GM12878 (cell line): ENCODE measurements around the gene CNTN4. TPM values are rescaled to one million over a fixed set of nuclear protein-coding genes. Genes with fewer than 3 reads are reported as not detected.

Source experiments
- ATAC-seq: fragments of 200-7000 bp; cut with Tn5 transposase; 3 replicates; pipeline ENCODE4 v1.9.1; 2020; ENCODE audit warnings: mild to moderate bottlenecking, moderate library complexity
- BruUV-seq: library from RNA; stranded (reverse); fragments of 400-500 nt; replicated peaks from 2 replicates; lab custom pipeline; 2021; lab: Mats Ljungman, UMichigan
- CTCF ChIA-PET: fragments of 300-600 bp; sonication (Branson Sonifier 250); formaldehyde crosslinking; extraction: SDS; loops from one replicate; lab custom pipeline; 2021; ENCODE audit warnings: inconsistent platforms; lab: Yijun Ruan, JAX
- POLR2A ChIA-PET: fragments of 350-600 bp; formaldehyde crosslinking; extraction: SDS; loops from one replicate; lab custom pipeline; 2021; ENCODE audit warnings: inconsistent platforms; lab: Charles Lee
- RAD21 ChIA-PET: fragments of 300-600 bp; sonication (Branson Sonifier 250); formaldehyde crosslinking; loops from one replicate; lab custom pipeline; 2023; ENCODE audit warnings: antibody characterized with exemption; ENCODE audit not compliant: unreplicated experiment; lab: Charles Lee
- SMC1A ChIA-PET: fragments of 300-600 bp; sonication (Branson Sonifier 250); formaldehyde crosslinking; loops from one replicate; lab custom pipeline; 2023; ENCODE audit not compliant: unreplicated experiment, uncharacterized antibody; lab: Charles Lee
- DNase-seq: peaks from one replicate; pipeline ENCODE4 v3.0.0-alpha.2; 2011; ENCODE audit warnings: low read depth, low spot score
- FAIRE-seq: peaks from 3 replicates; lab custom pipeline; 2011; peaks lifted over from hg19 to GRCh38; lab: Jason Lieb, UNC
- H2AFZ ChIP-seq: 2 replicates; pipeline ENCODE4 v1.6.0; 2011; ENCODE audit warnings: low read depth, low read length, control low read depth; ENCODE audit not compliant: control insufficient read depth
- H3K27ac ChIP-seq: 2 replicates; pipeline ENCODE4 v1.5.1; 2011; ENCODE audit warnings: control low read depth; ENCODE audit not compliant: control insufficient read depth, insufficient read depth
- H3K27me3 ChIP-seq, 2 experiments: replicated peaks in 1 of 2; 2 replicates each; pipeline versions ENCODE4 v1.6.0 to v1.6.1; 2011; ENCODE audit warnings: low read length in 1 of 2; ENCODE audit not compliant: control insufficient read depth in 2 of 2, insufficient read depth in 2 of 2
- H3K36me3 ChIP-seq, 2 experiments: 2 replicates each; pipeline ENCODE4 v1.5.1; 2011; ENCODE audit warnings: low read length in 1 of 2; ENCODE audit not compliant: control insufficient read depth in 2 of 2, insufficient read depth in 2 of 2
- H3K4me1 ChIP-seq: 2 replicates; pipeline ENCODE4 v1.6.1; 2011; ENCODE audit warnings: mild to moderate bottlenecking, low read length, moderate library complexity, mixed read lengths; ENCODE audit not compliant: control insufficient read depth, insufficient read depth
- H3K4me2 ChIP-seq: 2 replicates; pipeline ENCODE4 v1.6.0; 2011; ENCODE audit warnings: control low read depth; ENCODE audit not compliant: control insufficient read depth, insufficient read depth
- H3K4me3 ChIP-seq: fragments of 200-600 bp; sonication (generic); 2 replicates; pipeline ENCODE4 v1.5.1; 2016
- H3K79me2 ChIP-seq: 2 replicates; pipeline ENCODE4 v1.6.0; 2011; ENCODE audit warnings: low read length; ENCODE audit not compliant: control insufficient read depth, insufficient read depth
- H3K9ac ChIP-seq: 2 replicates; pipeline ENCODE4 v1.8.0; 2011; ENCODE audit warnings: low read length, control low read depth, mixed read lengths; ENCODE audit not compliant: control insufficient read depth, insufficient read depth
- H3K9me3 ChIP-seq: replicated peaks from 3 replicates; pipeline ENCODE4 v1.5.1; 2011; ENCODE audit warnings: mild to moderate bottlenecking, low read length; ENCODE audit not compliant: control insufficient read depth, insufficient read depth
- H4K20me1 ChIP-seq: 2 replicates; pipeline ENCODE4 v1.6.0; 2011; ENCODE audit not compliant: control insufficient read depth, insufficient read depth
- CREB1 ChIP-seq: IDR thresholded peaks from 2 replicates; pipeline ENCODE4 v1.6.1; 2012; ENCODE audit warnings: low read depth, mild to moderate bottlenecking, inconsistent platforms
- FOS ChIP-seq: IDR thresholded peaks from 3 replicates; pipeline ENCODE4 v1.6.1; 2011; ENCODE audit warnings: borderline replicate concordance; ENCODE audit not compliant: insufficient read length; ENCODE audit errors: extremely low read depth
- GATAD2B ChIP-seq: fragments of 450-650 bp; conservative IDR thresholded peaks from 2 replicates; pipeline ENCODE4 v1.6.1; 2017; ENCODE audit warnings: low read depth, mild to moderate bottlenecking, moderate library complexity
- HCFC1 ChIP-seq: fragments of 150-350 bp; IDR thresholded peaks from 2 replicates; pipeline ENCODE4 v1.6.1; 2014; ENCODE audit warnings: low read length
- KDM1A ChIP-seq: fragments of 200-600 bp; sonication (generic); IDR thresholded peaks from 2 replicates; pipeline ENCODE4 v1.6.1; 2016; ENCODE audit warnings: borderline replicate concordance
- RELA ChIP-seq: fragments of 450-650 bp; IDR thresholded peaks from 2 replicates; pipeline ENCODE4 v1.8.0; 2014; ENCODE audit warnings: borderline replicate concordance; ENCODE audit not compliant: partially characterized antibody
- SMAD5 ChIP-seq: IDR thresholded peaks from 2 replicates; pipeline ENCODE4 v1.6.1; 2016; ENCODE audit warnings: antibody characterized with exemption, low read depth
- TAF1 ChIP-seq: IDR thresholded peaks from 2 replicates; pipeline ENCODE4 v1.6.1; 2011; ENCODE audit warnings: mild to moderate bottlenecking, low read depth, low read length, borderline replicate concordance
- ZNF384 ChIP-seq: IDR thresholded peaks from 2 replicates; pipeline ENCODE4 v1.6.1; 2012; ENCODE audit warnings: low read depth, mild to moderate bottlenecking, low read length, improper control_type of control experiment, borderline replicate concordance
- WGBS: methylation state at CpG from one replicate; pipeline ENCODE4 v1.1.6; 2016; ENCODE audit warnings: low lambda C conversion rate; ENCODE audit not compliant: insufficient replicate concordance, insufficient coverage; ENCODE audit errors: missing lambda C conversion rate; 5-methylcytosine and 5-hydroxymethylcytosine counted together
- in situ Hi-C: fragments of 300-500 bp; cut with MboI; formaldehyde crosslinking; loops from 9 replicates; pipeline ENCODE4 v1.14.3; 2018; ENCODE audit warnings: mixed read lengths
- intact Hi-C: fragments of 100-400 bp; cut with micrococcal nuclease; formaldehyde crosslinking; loops from one replicate; pipeline ENCODE4 v1.14.2; 2022; ENCODE audit not compliant: unreplicated experiment
- polyA plus RNA-seq, 11 experiments: library from polyadenylated mRNA; depleted of rRNA in 4 of 11; unstranded in 6 of 11; stranded (reverse) in 5 of 11; fragments of >200 nt; fragmentation: Nextera tagmentation in 4 of 11; fragmentation: Illumina TruSeq in 1 of 11; extraction: Ambion mirVana in 4 of 11; extraction: Trizol in 1 of 11; gene quantifications; 1 replicate in 1 of 11; 2 replicates in 10 of 11; pipeline versions ENCODE4 v1.2.1 to v1.2.3, GENCODE V29; 2011 to 2016; ENCODE audit warnings: inconsistent platforms in 2 of 11, missing spikeins in 2 of 11, low read depth in 1 of 11
- total RNA-seq, 4 experiments: library from RNA; depleted of rRNA in 3 of 4; stranded (reverse); fragments of >200 nt in 3 of 4; fragmentation: Illumina TruSeq in 1 of 4; extraction: Trizol in 1 of 4; gene quantifications; 2 replicates each; pipeline versions ENCODE4 v1.2.1 to v1.2.3, GENCODE V29; 2013 to 2021
- TF ChIP-seq, protein P1 (sequence below): fragments of 450-650 bp; IDR thresholded peaks from 2 replicates; pipeline ENCODE4 v1.6.1; 2018; ENCODE audit warnings: borderline replicate concordance, mild to moderate bottlenecking; ENCODE audit not compliant: partially characterized antibody
- TF ChIP-seq, protein P2 (sequence below): IDR thresholded peaks from 2 replicates; pipeline ENCODE4 v1.6.1; 2012; ENCODE audit warnings: low read depth, low read length, improper control_type of control experiment
- TF ChIP-seq, protein P3 (sequence below): fragments of 450-650 bp; IDR thresholded peaks from 2 replicates; pipeline ENCODE4 v1.6.1; 2017; ENCODE audit warnings: borderline replicate concordance
- TF ChIP-seq, protein P4 (sequence below): IDR thresholded peaks from 2 replicates; pipeline ENCODE4 v1.6.1; 2012; ENCODE audit warnings: low read length, inconsistent platforms

The CNTN4 gene
- total and polyA plus RNA-seq, 10 of the 15 experiments (the other 5 are each of a cell fraction or from before 2014, with no cell fraction given): 0.05 to 0.43 (median 0.15) TPM; not detected in 1

DNA sequence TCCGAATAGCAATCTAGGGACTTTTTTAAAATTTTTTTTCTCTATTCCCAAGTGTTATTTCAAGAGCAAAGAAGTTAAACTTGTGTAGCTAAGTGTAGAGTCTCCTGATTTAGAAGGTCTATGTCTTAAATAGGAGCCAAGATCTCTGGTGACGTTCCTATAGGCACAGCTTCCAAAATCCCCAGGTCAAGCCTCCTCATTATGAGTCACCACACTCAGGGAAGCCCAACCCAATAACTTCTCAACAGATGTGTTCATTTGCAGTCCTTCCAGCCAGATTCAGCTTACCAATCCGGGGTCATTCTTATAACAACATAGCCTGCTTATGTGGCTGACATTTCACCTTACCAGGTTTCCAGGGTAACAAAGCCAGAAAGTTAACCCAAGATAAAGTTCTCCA lies 741.2 kb downstream of the CNTN4 start:
- RAD21 ChIA-PET: no interaction called here
- no TSS peak for BruUV-seq
- DNase-seq (no peak), FAIRE-seq (no peak), ATAC-seq (no peak)
- Histone ChIP-seq H3K9ac (no peak overlapping the region), H4K20me1 (no peaks in the 10 kb centered on the region), H3K9me3 (no peaks in the 10 kb centered on the region), H3K4me1 (no peaks in the 10 kb centered on the region), H3K36me3 (no peaks in the 10 kb centered on the region), H3K4me2 (no peak overlapping the region), H3K27ac (no peak overlapping the region), H3K79me2 (no peaks in the 10 kb centered on the region), H3K4me3 (no peak overlapping the region), H2AFZ (no peak overlapping the region), H3K27me3 (no peaks in the 10 kb centered on the region; a peak in 1 of 4 replicates)
- WGBS: 39% methylated on average over 3 of the region's 3 CpGs
- CTCF ChIA-PET: no interaction called here
- POLR2A ChIA-PET: no interaction called here
- in situ Hi-C loops: no loop called here
- intact Hi-C loops: no loop called here
- TF ChIP-seq, protein P1, sequence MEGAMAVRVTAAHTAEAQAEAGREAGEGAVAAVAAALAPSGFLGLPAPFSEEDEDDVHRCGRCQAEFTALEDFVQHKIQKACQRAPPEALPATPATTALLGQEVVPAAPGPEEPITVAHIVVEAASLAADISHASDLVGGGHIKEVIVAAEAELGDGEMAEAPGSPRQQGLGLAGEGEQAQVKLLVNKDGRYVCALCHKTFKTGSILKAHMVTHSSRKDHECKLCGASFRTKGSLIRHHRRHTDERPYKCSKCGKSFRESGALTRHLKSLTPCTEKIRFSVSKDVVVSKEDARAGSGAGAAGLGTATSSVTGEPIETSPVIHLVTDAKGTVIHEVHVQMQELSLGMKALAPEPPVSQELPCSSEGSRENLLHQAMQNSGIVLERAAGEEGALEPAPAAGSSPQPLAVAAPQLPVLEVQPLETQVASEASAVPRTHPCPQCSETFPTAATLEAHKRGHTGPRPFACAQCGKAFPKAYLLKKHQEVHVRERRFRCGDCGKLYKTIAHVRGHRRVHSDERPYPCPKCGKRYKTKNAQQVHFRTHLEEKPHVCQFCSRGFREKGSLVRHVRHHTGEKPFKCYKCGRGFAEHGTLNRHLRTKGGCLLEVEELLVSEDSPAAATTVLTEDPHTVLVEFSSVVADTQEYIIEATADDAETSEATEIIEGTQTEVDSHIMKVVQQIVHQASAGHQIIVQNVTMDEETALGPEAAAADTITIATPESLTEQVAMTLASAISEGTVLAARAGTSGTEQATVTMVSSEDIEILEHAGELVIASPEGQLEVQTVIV: no peak
- no peak for TF ChIP-seq HCFC1
- TF ChIP-seq, protein P2, sequence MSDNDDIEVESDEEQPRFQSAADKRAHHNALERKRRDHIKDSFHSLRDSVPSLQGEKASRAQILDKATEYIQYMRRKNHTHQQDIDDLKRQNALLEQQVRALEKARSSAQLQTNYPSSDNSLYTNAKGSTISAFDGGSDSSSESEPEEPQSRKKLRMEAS: no peak
- TF ChIP-seq RELA: no peak
- no peak for TF ChIP-seq TAF1
- TF ChIP-seq, protein P3, sequence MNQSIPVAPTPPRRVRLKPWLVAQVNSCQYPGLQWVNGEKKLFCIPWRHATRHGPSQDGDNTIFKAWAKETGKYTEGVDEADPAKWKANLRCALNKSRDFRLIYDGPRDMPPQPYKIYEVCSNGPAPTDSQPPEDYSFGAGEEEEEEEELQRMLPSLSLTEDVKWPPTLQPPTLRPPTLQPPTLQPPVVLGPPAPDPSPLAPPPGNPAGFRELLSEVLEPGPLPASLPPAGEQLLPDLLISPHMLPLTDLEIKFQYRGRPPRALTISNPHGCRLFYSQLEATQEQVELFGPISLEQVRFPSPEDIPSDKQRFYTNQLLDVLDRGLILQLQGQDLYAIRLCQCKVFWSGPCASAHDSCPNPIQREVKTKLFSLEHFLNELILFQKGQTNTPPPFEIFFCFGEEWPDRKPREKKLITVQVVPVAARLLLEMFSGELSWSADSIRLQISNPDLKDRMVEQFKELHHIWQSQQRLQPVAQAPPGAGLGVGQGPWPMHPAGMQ: no peak
- no peak for TF ChIP-seq SMAD5
- no peak for TF ChIP-seq ZNF384
- TF ChIP-seq FOS: no peak
- TF ChIP-seq, protein P4, sequence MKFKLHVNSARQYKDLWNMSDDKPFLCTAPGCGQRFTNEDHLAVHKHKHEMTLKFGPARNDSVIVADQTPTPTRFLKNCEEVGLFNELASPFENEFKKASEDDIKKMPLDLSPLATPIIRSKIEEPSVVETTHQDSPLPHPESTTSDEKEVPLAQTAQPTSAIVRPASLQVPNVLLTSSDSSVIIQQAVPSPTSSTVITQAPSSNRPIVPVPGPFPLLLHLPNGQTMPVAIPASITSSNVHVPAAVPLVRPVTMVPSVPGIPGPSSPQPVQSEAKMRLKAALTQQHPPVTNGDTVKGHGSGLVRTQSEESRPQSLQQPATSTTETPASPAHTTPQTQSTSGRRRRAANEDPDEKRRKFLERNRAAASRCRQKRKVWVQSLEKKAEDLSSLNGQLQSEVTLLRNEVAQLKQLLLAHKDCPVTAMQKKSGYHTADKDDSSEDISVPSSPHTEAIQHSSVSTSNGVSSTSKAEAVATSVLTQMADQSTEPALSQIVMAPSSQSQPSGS: no peak
- TF ChIP-seq CREB1: no peak
- TF ChIP-seq KDM1A: no peak
- no peak for TF ChIP-seq GATAD2B
- SMC1A ChIA-PET: interaction anchor here (0.8 kb wide), 1 partner anchor 65 kb away, joined by 4 read pairs; no protein-coding TSS in a partner anchor
